ENCODE results near the gene SLC11A1.

- no peak for TF ChIP-seq CTCF (conservative IDR thresholded peaks at IDR 0.05; ENCODE audit: low read length)
- no peak for TF ChIP-seq EZH2phosphoT487 (IDR thresholded peaks at IDR 0.05; ENCODE audit: borderline replicate concordance, low read depth, low read length)
Observed at GRCh38 chr2:218354850-218355443, 27.1 kb upstream of the SLC11A1 start.
